ENCODE data around the gene PLEK2. TPM values are rescaled to one million over a fixed set of nuclear protein-coding genes. Genes with fewer than 3 reads are reported as not detected.

PLEK2 gene
- total and polyA plus RNA-seq, 7 donors, result 0.16 to 51.8 (median 21.6) TPM; not detected in 1

- H3K9me3 ChIP-seq, result no peaks in the 10 kb centered on the region
- H3K4me3 ChIP-seq, result no peak overlapping the region
- intact Hi-C loops (cut with DNase I), result no loop called here
- no peak for DNase-seq
- WGBS, 2 donors, result 97 to 99% methylated on average over 1 of the region's 1 CpG
- H3K27me3 ChIP-seq, result no peaks in the 10 kb centered on the region
- H3K27ac ChIP-seq, result no peak overlapping the region
- H3K4me1 ChIP-seq, result peaks cover 0 to 3% (median 0%) of the 10 kb centered on the region in 4 donors
- no peak for TF ChIP-seq POLR2AphosphoS5 (IDR thresholded peaks at IDR 0.05)
- no peak for TF ChIP-seq CTCF (IDR thresholded peaks at IDR 0.05)
- no peak for TF ChIP-seq EP300 (IDR thresholded peaks at IDR 0.05)
- TF ChIP-seq POLR2A (IDR thresholded peaks at IDR 0.05), result no peak
- peaks cover 0 to 100% (median 27%) of the 10 kb centered on the region in 4 donors for H3K36me3 ChIP-seq
Observed at GRCh38 chr14:67372833-67373232, 39.1 kb downstream of the PLEK2 start.

GRCh38 chr14:67371247-67372148, 40.5 kb downstream of the PLEK2 start:
- Histone ChIP-seq H3K27ac (no peak overlapping the region), H3K27me3 (no peaks in the 10 kb centered on the region), H3K36me3 (peaks cover 7 to 100% (median 29%) of the 10 kb centered on the region in 4 donors), H3K9me3 (no peaks in the 10 kb centered on the region), H3K4me3 (no peak overlapping the region), H3K4me1 (peaks cover 0 to 4% (median 0%) of the 10 kb centered on the region in 4 donors)
- 92% methylated on average over 4 of the region's 4 CpGs for WGBS, 2 donors
- no peak for TF ChIP-seq POLR2AphosphoS5 (IDR thresholded peaks at IDR 0.05)
- no peak for DNase-seq
- intact Hi-C loops (cut with DNase I), result no loop called here

GRCh38 chr14:67370830-67371229, 41.1 kb downstream of the PLEK2 start:
- H3K4me1 ChIP-seq, result peaks cover 0 to 4% (median 0%) of the 10 kb centered on the region in 4 donors
- H3K9me3 ChIP-seq, result no peaks in the 10 kb centered on the region
- peaks cover 7 to 100% (median 34%) of the 10 kb centered on the region in 4 donors for H3K36me3 ChIP-seq
- 86 to 95% methylated on average over 5 of the region's 5 CpGs for WGBS, 2 donors
- TF ChIP-seq CTCF (IDR thresholded peaks at IDR 0.05), result no peak
- TF ChIP-seq POLR2A (IDR thresholded peaks at IDR 0.05), result no peak
- no peak for TF ChIP-seq EP300 (IDR thresholded peaks at IDR 0.05)
- no peak for TF ChIP-seq POLR2AphosphoS5 (IDR thresholded peaks at IDR 0.05)
- H3K27me3 ChIP-seq, result no peaks in the 10 kb centered on the region
- H3K4me3 ChIP-seq, result no peak overlapping the region
- no peak overlapping the region for H3K27ac ChIP-seq
- intact Hi-C loops (cut with DNase I), result no loop called here
- no peak for DNase-seq

- no peak for DNase-seq
- intact Hi-C loops (cut with DNase I), result no loop called here
- Histone ChIP-seq H3K27ac (no peak overlapping the region), H3K36me3 (peaks cover 7 to 86% (median 32%) of the 10 kb centered on the region in 4 donors), H3K27me3 (no peaks in the 10 kb centered on the region), H3K9me3 (no peaks in the 10 kb centered on the region), H3K4me3 (no peak overlapping the region), H3K4me1 (peaks cover 0 to 45% (median 32%) of the 10 kb centered on the region in 4 donors)
- TF ChIP-seq EP300 (IDR thresholded peaks at IDR 0.05) (no peak), POLR2AphosphoS5 (IDR thresholded peaks at IDR 0.05) (no peak), POLR2A (IDR thresholded peaks at IDR 0.05) (no peak), CTCF (IDR thresholded peaks at IDR 0.05) (no peak)
- 92 to 93% methylated on average over 4 of the region's 4 CpGs for WGBS, 2 donors
Observed at GRCh38 chr14:67365476-67365875, 46.5 kb downstream of the PLEK2 start.

GRCh38 chr14:67360470-67361206, 51.3 kb downstream of the PLEK2 start:
- intact Hi-C loops (cut with DNase I), result no loop called here
- Histone ChIP-seq H3K4me1 (peaks cover 0 to 68% (median 53%) of the 10 kb centered on the region in 4 donors), H3K4me3 (peak overlapping the region; percentile 66 to 85 (median 83)), H3K27ac (peak overlapping the region; percentile 88 to 93 (median 90)), H3K27me3 (no peaks in the 10 kb centered on the region), H3K36me3 (peaks cover 0 to 38% (median 5%) of the 10 kb centered on the region in 4 donors), H3K9me3 (no peaks in the 10 kb centered on the region)
- DNase-seq, result no peak
- WGBS, 2 donors, result 0 to 2% methylated on average over 34 of the region's 34 CpGs
- TF ChIP-seq POLR2A (IDR thresholded peaks at IDR 0.05) (no peak), EP300 (IDR thresholded peaks at IDR 0.05) (no peak), POLR2AphosphoS5 (IDR thresholded peaks at IDR 0.05) (no peak), CTCF (IDR thresholded peaks at IDR 0.05) (no peak)
